NB4 (cell line): Measurements from ENCODE around the gene ZSWIM1.

Experiments
- CTCF ChIP-seq: IDR thresholded peaks from one replicate; pipeline ENCODE4 v1.5.1; 2012; ENCODE audit warnings: low read depth, low read length
- MAX ChIP-seq: IDR thresholded peaks from 2 replicates; pipeline ENCODE4 v1.6.1; 2011; ENCODE audit warnings: low read depth, low read length
- MYC ChIP-seq: IDR thresholded peaks from 2 replicates; pipeline ENCODE4 v1.6.1; 2011; ENCODE audit warnings: low read depth, low read length
- POLR2A ChIP-seq: IDR thresholded peaks from 2 replicates; pipeline ENCODE4 v1.6.1; 2011; ENCODE audit warnings: mild to moderate bottlenecking; ENCODE audit not compliant: insufficient read length; ENCODE audit errors: extremely low read depth

GRCh38 chr20:45851501-45851900, 29.5 kb upstream of the ZSWIM1 start:
- TF ChIP-seq CTCF = no peak
- TF ChIP-seq POLR2A = no peak
- TF ChIP-seq MAX = no peak
- no peak for TF ChIP-seq MYC
